ENCODE measurements around the gene ARL15.

Gene ARL15

DNA sequence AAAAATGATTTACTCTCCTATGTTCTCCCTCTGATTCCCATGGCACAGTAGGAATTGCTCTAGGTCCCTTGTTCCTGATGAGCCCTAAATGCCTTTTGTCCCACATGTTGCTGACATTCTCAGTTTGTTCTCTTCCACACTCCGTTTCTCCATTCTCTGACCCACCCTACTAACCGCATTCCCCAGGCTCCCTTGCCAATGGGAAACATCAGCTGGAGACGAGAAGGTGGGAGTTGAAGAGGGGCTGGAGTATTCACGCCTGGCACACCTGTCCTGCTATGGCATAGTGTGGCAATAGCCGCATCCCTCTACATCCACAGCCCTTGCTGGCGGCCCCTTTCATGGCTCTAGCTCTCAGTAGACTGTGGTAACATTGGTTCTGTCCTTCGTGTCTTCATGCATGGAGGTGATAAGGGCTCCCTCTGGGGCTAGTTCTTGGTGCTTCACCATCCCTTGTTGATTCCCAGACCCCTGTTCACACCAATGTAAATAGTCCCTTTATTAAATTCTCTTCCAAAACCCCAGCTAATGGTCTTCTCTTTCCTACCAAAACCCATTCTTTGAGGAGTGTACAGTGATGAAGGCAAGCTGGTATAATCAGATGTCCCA, 16.4 kb upstream of the ARL15 start:
- Histone ChIP-seq H3K27ac (no peak overlapping the region), H3K27me3 (peaks cover 15% of the 10 kb centered on the region), H3K36me3 (no peaks in the 10 kb centered on the region), H3K9me3 (no peaks in the 10 kb centered on the region), H3K4me1 (ENCODE audit: control insufficient read depth in 1 of 2, insufficient read depth in 1 of 2, low read depth in 1 of 2, low read length in 1 of 2) (no peaks in the 10 kb centered on the region), H3K4me3 (ENCODE audit: low read depth in 1 of 2, low read length in 1 of 2) (no peak overlapping the region)
- TF ChIP-seq, protein P1, sequence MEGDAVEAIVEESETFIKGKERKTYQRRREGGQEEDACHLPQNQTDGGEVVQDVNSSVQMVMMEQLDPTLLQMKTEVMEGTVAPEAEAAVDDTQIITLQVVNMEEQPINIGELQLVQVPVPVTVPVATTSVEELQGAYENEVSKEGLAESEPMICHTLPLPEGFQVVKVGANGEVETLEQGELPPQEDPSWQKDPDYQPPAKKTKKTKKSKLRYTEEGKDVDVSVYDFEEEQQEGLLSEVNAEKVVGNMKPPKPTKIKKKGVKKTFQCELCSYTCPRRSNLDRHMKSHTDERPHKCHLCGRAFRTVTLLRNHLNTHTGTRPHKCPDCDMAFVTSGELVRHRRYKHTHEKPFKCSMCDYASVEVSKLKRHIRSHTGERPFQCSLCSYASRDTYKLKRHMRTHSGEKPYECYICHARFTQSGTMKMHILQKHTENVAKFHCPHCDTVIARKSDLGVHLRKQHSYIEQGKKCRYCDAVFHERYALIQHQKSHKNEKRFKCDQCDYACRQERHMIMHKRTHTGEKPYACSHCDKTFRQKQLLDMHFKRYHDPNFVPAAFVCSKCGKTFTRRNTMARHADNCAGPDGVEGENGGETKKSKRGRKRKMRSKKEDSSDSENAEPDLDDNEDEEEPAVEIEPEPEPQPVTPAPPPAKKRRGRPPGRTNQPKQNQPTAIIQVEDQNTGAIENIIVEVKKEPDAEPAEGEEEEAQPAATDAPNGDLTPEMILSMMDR (IDR thresholded peaks at IDR 0.05) = no peak

DNA sequence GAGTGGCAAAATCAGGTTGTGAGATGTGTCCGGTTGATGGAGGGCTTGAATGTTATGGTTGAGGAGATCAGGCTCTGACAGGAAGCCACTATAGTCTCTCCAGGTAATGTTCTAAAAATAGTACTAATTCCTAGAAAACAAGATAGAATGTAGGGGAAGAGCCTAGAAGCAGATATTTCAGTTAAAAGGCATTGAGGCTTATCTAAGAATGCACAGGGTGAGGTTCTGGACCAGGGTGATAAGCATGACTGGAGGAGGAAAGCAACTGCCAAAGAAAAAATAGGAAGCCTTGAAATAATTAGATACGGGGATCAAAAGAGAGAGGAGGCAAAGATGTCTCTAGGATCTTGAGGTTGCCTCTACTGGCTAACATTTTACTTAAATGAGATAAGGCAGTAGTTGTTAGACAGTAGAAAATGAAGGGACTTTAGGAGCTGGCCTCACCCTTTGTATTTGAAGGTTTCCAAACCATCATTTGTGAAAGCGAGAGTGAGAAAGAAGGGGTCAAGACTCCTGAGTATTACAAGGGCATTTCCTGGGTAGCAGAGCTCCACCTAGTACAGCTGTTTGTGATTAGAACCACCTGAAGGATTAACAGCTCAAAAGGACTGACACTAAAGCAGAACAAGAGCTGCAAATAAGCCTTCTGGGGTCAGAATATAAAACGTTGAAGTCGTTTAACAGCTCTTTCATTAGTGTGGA, 15.4 kb upstream of the ARL15 start:
- no peaks in the 10 kb centered on the region for H3K4me1 ChIP-seq (ENCODE audit: control insufficient read depth in 1 of 2, insufficient read depth in 1 of 2, low read depth in 1 of 2, low read length in 1 of 2)
- H3K27me3 ChIP-seq = peaks cover 15% of the 10 kb centered on the region
- no peak overlapping the region for H3K27ac ChIP-seq
- no peaks in the 10 kb centered on the region for H3K36me3 ChIP-seq
- TF ChIP-seq, protein P1 (IDR thresholded peaks at IDR 0.05) = no peak
- H3K4me3 ChIP-seq (ENCODE audit: low read depth in 1 of 2, low read length in 1 of 2) = no peak overlapping the region
- H3K9me3 ChIP-seq = no peaks in the 10 kb centered on the region

DNA sequence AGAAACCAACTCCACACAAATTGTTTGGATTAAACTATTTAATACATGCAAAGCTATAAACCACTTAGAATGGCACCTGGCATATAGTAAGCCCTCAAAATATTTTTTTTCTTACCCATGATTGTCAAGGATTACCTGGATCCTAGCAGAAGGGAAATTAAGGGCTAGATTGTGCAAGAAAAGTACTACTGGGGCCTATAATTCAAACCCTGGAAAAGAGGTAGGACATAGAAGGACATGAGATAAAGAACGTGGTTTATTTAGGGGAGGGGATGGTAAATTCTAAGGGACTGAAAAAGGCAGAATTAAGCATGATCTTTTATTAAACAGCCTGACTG, 14.9 kb upstream of the ARL15 start:
- H3K27me3 ChIP-seq = peaks cover 15% of the 10 kb centered on the region
- H3K36me3 ChIP-seq = no peaks in the 10 kb centered on the region
- H3K4me1 ChIP-seq (ENCODE audit: control insufficient read depth in 1 of 2, insufficient read depth in 1 of 2, low read depth in 1 of 2, low read length in 1 of 2) = no peaks in the 10 kb centered on the region
- H3K9me3 ChIP-seq = no peaks in the 10 kb centered on the region
- no peak overlapping the region for H3K4me3 ChIP-seq (ENCODE audit: low read depth in 1 of 2, low read length in 1 of 2)
- no peak overlapping the region for H3K27ac ChIP-seq
- TF ChIP-seq, protein P1 (IDR thresholded peaks at IDR 0.05) = no peak

DNA sequence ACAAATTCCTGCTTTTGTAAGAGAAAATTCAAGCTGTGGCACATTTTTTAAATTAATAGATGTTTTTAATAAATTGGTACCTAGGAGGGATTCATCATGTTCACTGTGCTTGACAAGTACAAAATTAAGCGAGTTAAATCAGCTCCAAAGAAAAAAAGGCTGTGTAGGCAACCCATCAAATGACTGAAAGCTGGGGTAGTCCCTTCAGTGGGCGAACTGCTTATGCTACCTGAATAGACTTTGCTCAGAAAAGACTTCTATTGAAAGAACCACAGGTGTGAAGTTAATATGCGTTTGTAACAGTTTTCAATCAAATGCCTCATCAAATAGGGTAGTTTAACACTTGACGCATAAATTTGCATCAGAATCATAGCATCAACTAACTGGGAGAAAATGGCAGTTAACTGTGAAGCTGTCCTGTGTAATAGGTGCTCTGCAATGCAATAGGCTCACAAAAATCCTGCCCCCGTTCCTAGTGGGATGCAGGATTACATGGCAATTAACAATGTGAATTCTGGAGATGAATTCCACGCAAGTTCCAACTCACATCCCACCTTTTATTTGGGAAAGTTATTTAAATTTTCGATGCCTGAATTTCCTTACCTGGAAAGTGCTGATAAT, 14.4 kb upstream of the ARL15 start:
- Histone ChIP-seq H3K27me3 (peaks cover 18% of the 10 kb centered on the region), H3K36me3 (no peaks in the 10 kb centered on the region), H3K9me3 (no peaks in the 10 kb centered on the region), H3K4me1 (ENCODE audit: control insufficient read depth in 1 of 2, insufficient read depth in 1 of 2, low read depth in 1 of 2, low read length in 1 of 2) (no peaks in the 10 kb centered on the region), H3K27ac (no peak overlapping the region), H3K4me3 (ENCODE audit: low read depth in 1 of 2, low read length in 1 of 2) (no peak overlapping the region)
- TF ChIP-seq, protein P1 (IDR thresholded peaks at IDR 0.05) = no peak

DNA sequence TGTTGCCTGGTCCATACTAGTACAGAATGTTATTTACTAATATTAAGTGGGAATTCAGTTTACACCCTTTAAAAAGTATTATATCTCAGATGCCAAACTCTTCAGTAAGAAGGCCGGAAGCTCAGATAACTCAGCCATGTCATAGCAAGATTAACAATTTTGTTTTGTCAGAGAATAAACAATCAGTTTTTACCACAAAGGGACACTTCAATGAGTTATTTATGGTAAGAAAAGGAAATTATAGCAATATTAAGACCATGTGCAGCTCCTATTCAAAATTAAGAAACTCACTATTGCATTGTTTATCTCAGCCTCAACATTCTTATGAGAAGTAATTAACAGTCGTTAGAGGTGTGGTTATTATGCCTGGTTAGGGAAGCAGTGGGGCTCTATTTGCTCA, 13.1 kb upstream of the ARL15 start:
- TF ChIP-seq, protein P1 (IDR thresholded peaks at IDR 0.05) = no peak
- no peaks in the 10 kb centered on the region for H3K4me1 ChIP-seq (ENCODE audit: control insufficient read depth in 1 of 2, insufficient read depth in 1 of 2, low read depth in 1 of 2, low read length in 1 of 2)
- H3K27ac ChIP-seq = no peak overlapping the region
- no peaks in the 10 kb centered on the region for H3K9me3 ChIP-seq
- no peaks in the 10 kb centered on the region for H3K36me3 ChIP-seq
- H3K27me3 ChIP-seq = peaks cover 30% of the 10 kb centered on the region
- H3K4me3 ChIP-seq (ENCODE audit: low read depth in 1 of 2, low read length in 1 of 2) = no peak overlapping the region

Measured in neutrophil (primary cell).